Activated CD4-positive, alpha-beta T cell treated with anti-CD3 and anti-CD28 coated beads, Interleukin-2, amount 50 U/mL, for 24 hours (primary cell): ENCODE measurements around the gene DIABLO.
"Not testable (repeated sequence)": the region's sequence is repeated elsewhere in the genome, so short reads cannot be mapped to it uniquely, and the experiment has no call there.

Experiments
- DNase-seq, 2 donors: peaks; one replicate each; pipeline ENCODE4 v3.0.0-alpha.2; 2020; ENCODE audit warnings: low read depth in 1 of 2, low spot score in 1 of 2

The DIABLO gene

DNA sequence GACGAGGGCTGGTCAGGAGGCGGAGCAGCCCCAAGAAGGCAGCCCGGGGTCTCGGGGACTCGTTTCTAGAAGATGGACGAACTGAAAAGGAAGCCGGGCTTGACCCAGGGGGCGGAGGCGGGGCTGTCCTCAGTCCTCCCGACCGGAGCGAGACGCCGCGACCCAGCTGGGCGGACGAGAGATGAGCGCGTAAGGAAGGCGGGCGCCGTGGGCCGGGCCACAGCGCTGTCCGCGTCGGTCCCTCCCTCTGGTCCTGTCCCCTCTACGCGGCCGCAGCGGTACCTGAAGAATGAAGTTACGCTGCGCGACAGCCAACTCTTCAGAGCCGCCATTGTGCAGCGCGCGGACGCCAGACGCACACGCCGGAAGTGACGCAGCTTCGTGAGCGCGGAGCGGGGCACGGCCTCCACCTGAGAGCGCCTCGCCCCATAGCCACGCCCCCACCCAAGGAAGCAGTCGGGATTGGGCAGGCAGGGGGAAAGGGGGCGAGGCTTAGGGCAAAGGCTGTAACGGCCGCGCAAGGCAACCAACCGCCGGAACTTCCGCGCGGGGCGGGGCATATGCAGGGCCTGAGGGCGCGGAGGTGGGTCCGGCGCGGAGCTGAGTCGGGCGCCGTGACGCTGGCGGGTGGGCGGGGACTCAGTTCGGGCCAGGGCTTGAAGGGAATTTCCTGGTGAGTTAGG is at the start of gene DIABLO:
Gene DIABLO (minus strand): TSS at position 370 of the 683 bp plus-strand sequence. CDS start 38 bp downstream, at position 332.
- peak; percentile 99 to 100 for DNase-seq

DNA sequence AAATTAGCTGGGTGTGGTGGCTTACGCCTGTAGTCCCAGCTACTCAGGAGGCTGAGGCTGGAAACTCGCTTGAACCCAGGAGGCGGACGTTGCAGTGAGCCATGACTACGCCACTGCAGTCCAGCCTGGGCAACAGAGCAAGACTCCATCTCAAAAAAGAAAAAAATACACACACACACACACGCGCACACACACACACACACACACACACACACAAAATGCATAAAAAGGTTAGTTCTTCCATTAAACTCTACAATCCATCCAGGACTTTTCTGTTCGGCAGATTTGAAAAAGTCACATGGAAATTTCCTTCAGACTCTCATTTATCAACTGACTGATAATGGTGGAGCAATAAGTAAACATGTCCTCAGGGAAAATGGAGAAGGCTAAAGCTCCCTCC is 49.6 kb upstream of the DIABLO start:
- DNase-seq = no peak

DNA sequence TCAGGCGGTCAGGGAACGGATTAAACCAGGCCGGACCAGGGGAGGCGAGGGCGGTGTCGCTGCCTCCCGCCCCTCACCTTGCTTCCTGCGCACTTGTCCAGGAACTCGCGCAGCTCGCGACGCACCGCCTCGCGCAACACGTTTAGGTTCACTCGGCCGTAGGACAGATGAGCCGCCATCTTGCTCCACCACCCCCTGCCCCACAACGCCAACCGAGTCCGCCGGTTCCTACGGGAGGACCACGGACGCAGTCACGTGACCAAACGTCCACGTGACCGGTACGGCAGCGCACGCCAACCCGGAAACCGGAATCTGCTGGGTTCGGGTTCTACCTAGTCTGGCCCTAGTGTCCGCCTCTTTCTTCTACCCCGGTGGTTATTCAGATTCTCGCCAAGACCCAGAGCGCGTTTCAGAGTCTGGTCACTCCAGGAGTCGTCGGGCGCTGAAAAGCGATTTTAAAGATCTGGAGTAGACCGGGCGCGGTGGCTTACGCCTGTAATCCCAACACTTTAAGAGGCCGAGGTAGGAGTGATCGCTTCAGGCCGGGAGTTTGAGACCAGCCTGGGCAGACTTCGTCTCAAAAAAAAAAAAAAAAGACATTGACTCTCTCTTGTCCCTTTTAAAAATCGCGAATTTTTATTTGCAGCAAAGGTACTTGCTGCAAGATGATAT is 40.5 kb upstream of the DIABLO start, which contains the start of gene VPS33A:
Gene VPS33A (minus strand): TSS at position 265 of the 672 bp plus-strand sequence. CDS start 86 bp downstream, at position 179.
- DNase-seq = peak; percentile 88 to 94

DNA sequence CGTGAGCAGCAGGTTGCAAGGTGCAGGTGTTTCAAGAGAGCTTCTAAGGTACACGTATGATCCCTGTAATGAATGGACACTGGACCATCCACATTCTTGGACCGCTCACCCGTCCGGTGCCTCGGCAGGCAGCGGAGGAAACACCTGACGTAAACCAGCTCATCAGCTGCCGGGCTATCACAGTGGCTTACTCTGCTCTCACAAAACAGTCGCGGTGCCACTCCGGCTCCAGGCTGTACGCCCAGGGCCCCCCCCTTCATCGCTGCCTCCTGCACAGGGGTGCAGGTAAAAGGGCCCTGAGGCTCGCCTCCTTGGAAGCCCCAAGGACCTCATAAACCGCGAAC is 40.0 kb upstream of the DIABLO start:
- peak in 1 of 2 donors; percentile 19 for DNase-seq

DNA sequence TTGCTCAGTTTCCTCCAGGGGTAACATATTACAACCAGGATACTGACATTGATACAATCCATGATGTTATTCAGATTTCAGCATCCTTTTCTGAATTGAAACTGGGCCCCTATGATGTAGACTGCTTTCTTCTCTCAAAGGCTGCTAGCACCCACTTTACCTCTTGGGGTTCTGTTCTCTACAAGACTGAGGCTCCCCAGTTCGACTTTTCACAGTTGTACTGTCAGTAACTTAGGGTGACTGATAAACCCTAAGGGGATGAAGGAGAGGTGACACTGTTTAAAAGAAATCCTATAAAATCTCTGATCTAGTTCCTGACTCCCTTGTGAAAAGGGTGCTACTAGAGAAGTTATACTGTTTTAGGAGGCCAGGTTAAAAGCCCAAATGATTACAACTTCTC is 39.6 kb upstream of the DIABLO start:
- no peak for DNase-seq

DNA sequence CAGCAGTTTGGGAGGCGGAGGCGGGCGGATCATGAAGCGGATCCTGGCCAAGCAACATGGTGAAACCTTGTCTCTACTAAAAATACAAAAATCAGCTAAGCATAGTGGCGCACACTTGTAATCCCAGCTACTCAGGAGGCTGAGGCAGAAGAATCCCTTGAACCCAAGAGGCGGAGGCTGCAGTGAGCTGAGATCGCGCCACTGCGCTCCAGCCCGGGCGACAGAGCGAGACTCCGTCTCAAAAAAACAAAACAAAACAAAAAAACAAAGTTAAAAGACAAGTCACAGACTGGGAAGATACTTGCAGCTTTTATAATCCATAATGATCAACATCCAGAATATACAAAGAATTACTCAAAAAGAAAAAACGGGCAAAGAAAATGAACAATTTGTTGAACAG is 34.9 kb upstream of the DIABLO start:
- DNase-seq = not testable (repeated sequence)

DNA sequence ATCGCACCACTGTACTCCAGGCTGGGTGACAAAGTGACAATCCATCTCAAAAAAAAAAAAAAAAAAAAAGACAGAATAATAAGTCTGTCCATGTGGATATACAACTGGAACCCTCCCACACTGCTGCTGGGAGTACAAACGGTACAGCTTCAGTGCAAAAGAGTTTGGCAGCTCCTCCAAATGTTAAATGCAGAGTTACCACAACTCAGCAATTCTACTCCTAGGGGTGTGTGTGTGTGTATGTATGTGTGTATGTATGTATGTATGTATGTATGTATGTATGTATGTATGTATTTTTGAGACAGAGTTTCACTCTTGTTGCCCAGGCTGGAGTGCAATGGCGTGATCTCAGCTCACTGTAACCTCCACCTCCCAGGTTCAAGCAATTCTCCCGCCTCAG is 33.1 kb upstream of the DIABLO start:
- DNase-seq = not testable (repeated sequence)

DNA sequence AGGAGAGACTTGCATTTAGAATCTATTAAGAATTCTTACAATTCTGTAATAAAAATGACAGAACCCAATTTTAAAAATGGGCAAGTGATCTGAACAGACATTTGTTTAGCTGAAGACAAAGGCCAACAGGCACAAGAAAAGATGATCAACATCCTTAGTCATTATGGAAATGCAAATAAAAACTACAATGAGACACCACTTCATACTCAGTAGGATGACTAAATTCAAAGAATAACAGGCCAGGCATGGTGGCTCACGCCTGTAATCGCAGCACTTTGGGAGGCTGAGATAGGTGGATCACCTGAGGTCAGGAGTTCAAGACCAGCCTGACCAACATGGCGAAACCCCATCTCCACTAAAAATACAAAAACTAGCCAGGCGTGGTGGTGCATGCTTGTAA is 32.6 kb upstream of the DIABLO start:
- DNase-seq = not testable (repeated sequence)

DNA sequence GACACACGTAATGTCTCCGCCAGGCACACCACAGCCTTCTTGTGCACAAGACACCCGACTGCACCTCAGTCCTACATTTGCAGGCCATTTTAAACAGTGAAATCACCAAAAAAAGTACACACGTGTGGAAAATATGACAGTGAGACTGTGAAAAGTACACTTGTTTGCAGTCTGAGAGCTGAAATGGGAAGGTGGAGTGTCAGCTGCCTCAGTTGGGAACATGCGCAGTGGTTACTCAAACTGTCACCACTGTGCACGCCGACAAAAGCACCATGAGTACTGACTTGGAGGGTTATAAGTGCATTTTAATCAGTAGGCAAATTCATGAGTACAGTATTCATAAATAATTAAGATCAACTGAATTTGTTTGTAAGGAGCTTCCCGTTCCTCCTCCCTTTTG is 24.7 kb upstream of the DIABLO start:
- no peak for DNase-seq

DNA sequence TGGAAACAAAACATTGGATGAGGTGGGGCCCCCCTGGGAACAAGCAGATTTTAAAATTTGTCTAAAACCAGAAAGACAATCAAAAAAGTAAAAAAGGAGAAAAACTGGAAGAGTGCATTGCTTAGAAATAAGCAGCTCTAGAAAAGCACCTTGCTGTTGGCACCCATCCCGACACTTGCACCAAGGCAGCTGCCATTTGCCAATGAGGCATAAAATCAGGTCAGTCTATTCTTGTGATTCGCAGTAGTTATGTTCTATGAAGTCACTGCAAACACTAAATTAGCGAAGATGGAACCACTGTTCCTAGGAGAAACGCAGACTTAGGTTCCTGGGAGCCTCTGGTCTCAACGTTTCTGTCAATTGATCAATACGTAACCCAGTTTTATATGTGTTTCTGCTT is 24.2 kb upstream of the DIABLO start:
- DNase-seq = no peak

DNA sequence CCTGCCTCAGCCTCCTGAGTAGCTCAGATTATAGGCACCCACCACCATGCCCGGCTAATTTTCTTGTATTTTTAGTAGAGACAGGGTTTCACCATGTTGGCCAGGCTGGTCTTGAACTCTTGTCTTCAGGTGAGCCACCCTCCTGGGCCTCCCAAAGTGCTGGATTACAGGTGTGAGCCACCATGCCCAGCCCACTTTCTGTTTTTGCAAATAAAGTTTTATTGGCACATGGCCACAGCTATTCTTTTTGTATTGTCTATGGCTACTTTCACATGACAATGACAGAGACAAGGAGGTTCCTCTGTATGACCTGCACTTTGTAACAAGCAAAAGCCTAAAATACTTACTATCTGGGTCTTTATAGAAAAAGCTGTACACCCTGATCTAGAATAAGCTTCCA is 19.7 kb upstream of the DIABLO start:
- no peak for DNase-seq

DNA sequence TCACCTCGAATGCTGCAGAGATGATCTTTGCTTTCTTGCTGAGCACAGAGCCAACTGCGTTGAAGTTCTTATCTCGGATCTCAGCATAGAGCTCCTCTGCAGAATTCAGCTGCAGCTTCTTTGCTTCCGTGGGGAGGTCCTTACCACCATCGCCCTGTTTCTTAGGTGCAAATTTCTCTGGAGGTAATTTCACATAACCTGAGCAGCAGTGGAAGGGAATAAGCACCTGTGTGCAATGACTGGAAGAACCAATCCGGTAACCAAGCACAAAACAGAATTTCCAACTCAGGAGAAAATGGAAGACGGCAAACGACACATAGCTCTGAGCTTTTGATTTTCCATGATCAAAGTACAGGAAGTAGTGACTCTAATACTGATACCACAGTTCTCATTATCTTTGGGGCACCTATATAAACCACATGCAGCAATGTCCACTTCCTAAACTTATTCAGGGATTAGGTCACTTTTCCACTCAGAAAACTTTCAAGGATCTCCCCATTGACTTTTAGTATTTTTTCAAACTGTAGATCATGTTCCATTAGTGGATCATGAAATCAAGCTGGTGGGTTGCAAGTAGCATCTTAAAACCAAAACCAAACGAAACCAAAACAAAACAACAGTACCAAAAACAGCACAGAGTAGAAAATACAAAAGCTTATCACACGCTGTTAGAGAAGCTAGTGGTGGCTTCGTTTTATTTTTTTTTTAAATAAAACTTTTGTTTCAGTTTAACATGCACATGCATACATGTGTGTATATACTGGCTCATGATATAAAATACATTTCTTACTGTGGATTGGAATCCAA is 18.9 kb upstream of the DIABLO start:
- DNase-seq = no peak

DNA sequence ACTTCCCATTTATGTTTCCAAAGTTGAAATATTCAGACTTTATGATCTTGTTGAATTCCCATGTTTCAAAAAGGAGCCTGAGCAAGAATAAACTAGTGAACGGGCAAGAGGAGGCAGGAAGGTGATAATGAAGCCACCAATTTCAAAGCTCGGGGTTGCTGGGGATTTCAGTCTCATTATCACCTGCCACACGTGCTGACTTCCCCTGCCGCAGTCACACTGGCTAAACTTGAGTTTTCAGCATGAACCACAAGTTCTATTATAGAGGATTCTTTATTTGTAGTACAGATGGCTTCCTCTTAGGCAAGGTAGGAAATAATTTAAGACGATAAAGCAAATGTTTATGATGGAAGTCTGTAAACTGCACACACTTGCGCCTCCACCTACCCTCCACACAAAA is 18.1 kb upstream of the DIABLO start:
- no peak for DNase-seq

DNA sequence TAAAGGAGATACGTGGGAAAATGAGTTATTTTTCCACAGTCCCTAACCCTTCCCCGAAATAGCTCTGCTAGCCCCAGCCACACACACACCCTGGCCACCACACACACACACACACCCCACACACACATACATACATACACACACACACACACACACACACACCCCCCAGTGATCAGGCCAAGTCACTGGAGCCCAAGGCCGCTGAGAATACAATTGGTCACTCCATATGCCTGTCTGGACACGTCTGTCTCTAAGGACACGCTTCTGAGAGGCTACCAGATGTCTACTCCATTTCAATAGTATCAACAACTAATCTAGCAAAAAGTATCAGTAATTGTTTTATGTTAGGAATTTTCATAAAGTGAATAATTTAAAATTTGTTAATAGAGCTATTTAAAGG is 13.0 kb upstream of the DIABLO start:
- DNase-seq = no peak

DNA sequence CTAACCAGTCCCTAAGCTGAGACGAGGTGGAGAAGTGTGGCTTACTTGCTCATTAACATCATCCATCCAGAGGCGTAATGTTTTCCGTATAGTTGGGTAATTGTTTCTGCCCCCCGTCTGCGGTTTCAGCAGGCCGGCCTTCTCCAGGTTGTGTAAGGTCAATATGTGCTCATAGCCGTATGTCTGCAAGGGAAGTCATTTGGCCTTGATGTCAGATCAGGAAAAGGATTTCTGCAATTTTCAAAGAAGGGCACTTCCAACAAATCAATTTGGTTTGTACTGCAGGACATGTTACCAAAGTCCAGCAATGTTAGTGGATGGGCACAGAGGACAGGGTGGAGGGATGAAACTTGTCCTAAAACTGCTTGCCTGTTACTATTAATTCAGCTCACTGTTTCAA is 9.9 kb upstream of the DIABLO start:
- no peak for DNase-seq

DNA sequence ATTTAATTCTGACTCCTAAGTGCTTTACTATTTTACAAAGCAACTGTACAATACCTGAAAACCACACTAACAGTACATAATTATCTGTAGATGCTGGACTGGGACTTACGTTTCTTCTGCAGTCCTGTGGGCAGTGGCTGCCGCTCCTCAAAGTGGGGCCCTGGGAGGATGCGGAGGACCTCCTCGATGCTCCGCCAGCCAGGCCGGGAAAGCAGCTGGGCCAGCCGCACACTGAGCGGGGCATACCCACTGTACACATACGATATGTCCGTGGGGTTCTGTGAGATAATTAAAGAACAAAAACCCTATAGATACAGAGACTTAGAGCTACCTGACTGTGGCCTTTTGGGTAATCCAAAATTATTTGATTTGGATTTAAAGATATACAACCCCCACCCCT is 6.8 kb upstream of the DIABLO start:
- DNase-seq = no peak

DNA sequence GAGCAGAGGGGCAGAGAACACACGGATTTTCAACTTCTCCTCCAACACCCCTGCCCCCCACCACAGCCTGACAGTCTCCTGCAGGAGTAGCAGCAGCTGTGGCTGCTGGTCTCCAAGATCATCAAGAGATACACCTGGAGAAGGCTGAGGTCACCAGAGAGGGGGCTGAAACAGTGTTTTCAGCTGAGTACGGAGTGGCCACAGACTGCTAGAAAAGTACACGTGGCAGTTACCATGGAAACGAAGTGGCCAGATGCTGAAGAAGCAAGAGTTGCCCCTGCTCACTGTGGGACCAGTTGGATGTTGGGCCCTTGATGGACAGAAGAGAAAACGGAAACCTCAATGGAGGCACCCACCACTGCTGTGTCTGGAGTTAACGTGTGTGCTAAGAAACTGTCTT is 4.9 kb upstream of the DIABLO start:
- DNase-seq = no peak

DNA sequence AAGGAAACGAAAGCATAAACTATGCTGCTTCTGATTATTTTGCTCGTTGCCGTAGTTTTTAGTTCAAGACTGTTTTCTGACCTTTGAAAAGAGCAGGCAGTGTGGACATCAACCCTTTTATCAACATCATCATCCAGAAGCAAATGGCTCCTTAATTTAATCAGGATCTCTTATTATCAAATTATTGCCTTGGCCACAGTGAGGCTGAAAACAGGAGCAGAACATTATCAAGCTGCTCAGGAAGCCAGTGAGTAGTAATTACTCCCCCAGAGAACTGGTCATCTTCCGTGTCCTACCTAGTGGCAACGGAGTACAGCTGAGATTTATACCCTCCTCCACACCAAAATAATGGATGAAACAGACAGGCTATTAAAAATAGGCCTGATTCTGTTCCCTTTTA is 2.2 kb upstream of the DIABLO start:
- DNase-seq = no peak

DNA sequence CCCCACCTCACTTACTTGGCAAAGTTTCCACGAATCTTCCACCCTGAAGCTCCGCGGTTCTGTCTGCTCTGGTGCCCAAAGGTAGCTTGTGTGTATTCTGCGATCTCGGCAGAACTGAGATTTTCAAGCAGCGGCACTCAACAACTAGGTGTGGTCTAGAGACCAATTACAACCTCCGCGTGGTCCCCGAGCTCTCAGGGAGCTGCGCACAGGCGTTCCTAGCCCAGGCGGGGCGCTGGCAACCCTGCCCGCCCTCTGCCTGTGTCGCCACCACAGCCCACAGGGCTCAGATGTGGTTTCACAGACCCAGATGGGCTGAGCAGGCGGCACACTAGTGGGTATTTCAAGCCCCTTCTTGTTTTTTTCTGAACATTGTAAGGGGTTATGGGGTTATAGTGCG is 1.5 kb upstream of the DIABLO start:
- no peak for DNase-seq

DNA sequence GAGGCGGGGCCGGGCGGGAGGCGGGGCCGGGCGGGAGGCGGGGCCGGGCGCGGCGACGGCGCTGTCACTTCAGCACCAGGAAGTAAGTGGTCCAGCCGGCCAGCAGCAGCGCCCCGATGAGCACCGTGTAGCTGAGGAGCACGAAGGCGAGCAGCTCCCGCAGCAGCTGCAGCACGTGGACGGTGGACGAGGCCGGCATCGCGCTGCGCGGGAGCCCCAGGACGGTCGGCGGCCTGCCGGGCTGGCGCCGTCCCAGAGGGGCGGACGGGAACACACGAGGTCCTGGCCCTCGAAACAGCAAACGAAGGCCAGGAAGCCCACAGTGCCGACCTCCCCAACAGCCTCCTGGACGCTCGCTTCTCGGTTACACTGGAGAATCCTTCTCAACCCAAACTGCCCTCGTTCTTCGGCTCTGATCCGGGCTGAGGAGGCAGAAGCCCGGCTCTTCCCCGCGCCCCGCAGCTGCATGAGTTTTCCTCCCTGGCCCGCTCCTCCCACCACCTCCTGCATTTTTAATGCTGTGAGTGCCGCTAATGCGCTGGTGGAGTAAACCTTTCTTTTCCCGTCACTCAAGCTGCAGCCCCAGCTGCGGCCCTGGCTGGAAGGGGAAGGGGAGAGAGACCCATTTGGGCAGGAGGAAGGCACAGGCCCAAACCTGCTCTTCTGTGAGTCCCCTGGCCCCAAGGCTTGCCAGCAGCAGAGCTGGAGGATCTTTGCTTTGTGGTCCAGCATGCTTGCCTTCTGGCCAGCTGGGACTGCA is 694 bp upstream of the DIABLO start:
- no peak for DNase-seq

DNA sequence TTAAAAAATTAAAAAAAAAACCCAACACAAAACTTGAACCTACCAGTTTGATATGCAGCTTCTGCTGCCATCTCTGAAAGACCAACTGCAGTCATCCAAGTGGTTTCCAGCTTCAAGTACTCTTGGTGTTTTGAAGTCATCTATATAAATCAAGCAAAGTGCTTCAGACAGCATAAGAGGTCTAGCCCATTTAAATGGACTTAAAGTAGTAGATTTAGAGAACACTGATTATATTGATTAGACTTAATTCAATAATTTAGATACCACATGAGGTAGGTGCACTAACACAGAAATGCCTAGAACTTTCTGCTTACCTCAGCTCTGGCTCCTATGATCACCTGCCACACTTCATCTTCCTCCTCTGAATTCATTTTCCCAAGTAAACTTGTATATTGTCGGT is 9.4 kb downstream of the DIABLO start:
- no peak for DNase-seq
